ENCODE measurements around the gene TAS2R30.

DNA sequence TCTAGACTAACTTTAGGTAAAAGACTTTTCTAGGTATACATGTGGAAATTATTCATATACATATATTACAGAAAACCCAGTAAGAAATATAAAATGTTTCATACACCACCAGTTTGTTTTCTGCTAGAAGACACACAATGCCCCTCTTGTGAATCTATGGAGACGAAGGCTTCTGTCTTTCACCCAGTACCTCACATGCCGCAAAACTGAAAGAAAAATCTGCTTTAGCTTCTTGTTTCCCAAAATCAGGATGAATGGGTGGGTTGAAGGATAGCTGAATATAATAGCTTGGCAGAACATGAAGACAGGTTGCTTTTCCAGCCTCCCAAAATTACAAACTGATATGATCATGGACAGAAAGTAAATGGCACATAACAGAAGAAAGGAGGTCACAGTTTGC lies 1.3 kb downstream of the TAS2R30 start:
- TF ChIP-seq, protein P1, sequence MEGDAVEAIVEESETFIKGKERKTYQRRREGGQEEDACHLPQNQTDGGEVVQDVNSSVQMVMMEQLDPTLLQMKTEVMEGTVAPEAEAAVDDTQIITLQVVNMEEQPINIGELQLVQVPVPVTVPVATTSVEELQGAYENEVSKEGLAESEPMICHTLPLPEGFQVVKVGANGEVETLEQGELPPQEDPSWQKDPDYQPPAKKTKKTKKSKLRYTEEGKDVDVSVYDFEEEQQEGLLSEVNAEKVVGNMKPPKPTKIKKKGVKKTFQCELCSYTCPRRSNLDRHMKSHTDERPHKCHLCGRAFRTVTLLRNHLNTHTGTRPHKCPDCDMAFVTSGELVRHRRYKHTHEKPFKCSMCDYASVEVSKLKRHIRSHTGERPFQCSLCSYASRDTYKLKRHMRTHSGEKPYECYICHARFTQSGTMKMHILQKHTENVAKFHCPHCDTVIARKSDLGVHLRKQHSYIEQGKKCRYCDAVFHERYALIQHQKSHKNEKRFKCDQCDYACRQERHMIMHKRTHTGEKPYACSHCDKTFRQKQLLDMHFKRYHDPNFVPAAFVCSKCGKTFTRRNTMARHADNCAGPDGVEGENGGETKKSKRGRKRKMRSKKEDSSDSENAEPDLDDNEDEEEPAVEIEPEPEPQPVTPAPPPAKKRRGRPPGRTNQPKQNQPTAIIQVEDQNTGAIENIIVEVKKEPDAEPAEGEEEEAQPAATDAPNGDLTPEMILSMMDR (IDR thresholded peaks at IDR 0.05) = no peak
- TF ChIP-seq POLR2A (IDR thresholded peaks at IDR 0.05) = no peak
